GM12878 (cell line): ENCODE measurements around the gene GLB1L. TPM values are rescaled to one million over a fixed set of nuclear protein-coding genes. Genes with fewer than 3 reads are reported as not detected.

Experiments
- ATAC-seq: fragments of 200-7000 bp; cut with Tn5 transposase; 3 replicates; pipeline ENCODE4 v1.9.1; 2020; ENCODE audit warnings: mild to moderate bottlenecking, moderate library complexity
- BruUV-seq: library from RNA; stranded (reverse); fragments of 400-500 nt; replicated peaks from 2 replicates; lab custom pipeline; 2021; lab: Mats Ljungman, UMichigan
- CTCF ChIA-PET: fragments of 300-600 bp; sonication (Branson Sonifier 250); formaldehyde crosslinking; extraction: SDS; loops from one replicate; lab custom pipeline; 2021; ENCODE audit warnings: inconsistent platforms; lab: Yijun Ruan, JAX
- POLR2A ChIA-PET: fragments of 350-600 bp; formaldehyde crosslinking; extraction: SDS; loops from one replicate; lab custom pipeline; 2021; ENCODE audit warnings: inconsistent platforms; lab: Charles Lee
- RAD21 ChIA-PET: fragments of 300-600 bp; sonication (Branson Sonifier 250); formaldehyde crosslinking; loops from one replicate; lab custom pipeline; 2023; ENCODE audit warnings: antibody characterized with exemption; ENCODE audit not compliant: unreplicated experiment; lab: Charles Lee
- SMC1A ChIA-PET: fragments of 300-600 bp; sonication (Branson Sonifier 250); formaldehyde crosslinking; loops from one replicate; lab custom pipeline; 2023; ENCODE audit not compliant: unreplicated experiment, uncharacterized antibody; lab: Charles Lee
- DNase-seq: peaks from one replicate; pipeline ENCODE4 v3.0.0-alpha.2; 2011; ENCODE audit warnings: low read depth, low spot score
- FAIRE-seq: peaks from 3 replicates; lab custom pipeline; 2011; peaks lifted over from hg19 to GRCh38; lab: Jason Lieb, UNC
- H2AFZ ChIP-seq: 2 replicates; pipeline ENCODE4 v1.6.0; 2011; ENCODE audit warnings: low read depth, low read length, control low read depth; ENCODE audit not compliant: control insufficient read depth
- H3K27ac ChIP-seq: 2 replicates; pipeline ENCODE4 v1.5.1; 2011; ENCODE audit warnings: control low read depth; ENCODE audit not compliant: control insufficient read depth, insufficient read depth
- H3K27me3 ChIP-seq, 2 experiments: replicated peaks in 1 of 2; 2 replicates each; pipeline versions ENCODE4 v1.6.0 to v1.6.1; 2011; ENCODE audit warnings: low read length in 1 of 2; ENCODE audit not compliant: control insufficient read depth in 2 of 2, insufficient read depth in 2 of 2
- H3K36me3 ChIP-seq, 2 experiments: 2 replicates each; pipeline ENCODE4 v1.5.1; 2011; ENCODE audit warnings: low read length in 1 of 2; ENCODE audit not compliant: control insufficient read depth in 2 of 2, insufficient read depth in 2 of 2
- H3K4me1 ChIP-seq: 2 replicates; pipeline ENCODE4 v1.6.1; 2011; ENCODE audit warnings: mild to moderate bottlenecking, low read length, moderate library complexity, mixed read lengths; ENCODE audit not compliant: control insufficient read depth, insufficient read depth
- H3K4me2 ChIP-seq: 2 replicates; pipeline ENCODE4 v1.6.0; 2011; ENCODE audit warnings: control low read depth; ENCODE audit not compliant: control insufficient read depth, insufficient read depth
- H3K4me3 ChIP-seq: fragments of 200-600 bp; sonication (generic); 2 replicates; pipeline ENCODE4 v1.5.1; 2016
- H3K79me2 ChIP-seq: 2 replicates; pipeline ENCODE4 v1.6.0; 2011; ENCODE audit warnings: low read length; ENCODE audit not compliant: control insufficient read depth, insufficient read depth
- H3K9ac ChIP-seq: 2 replicates; pipeline ENCODE4 v1.8.0; 2011; ENCODE audit warnings: low read length, control low read depth, mixed read lengths; ENCODE audit not compliant: control insufficient read depth, insufficient read depth
- H3K9me3 ChIP-seq: replicated peaks from 3 replicates; pipeline ENCODE4 v1.5.1; 2011; ENCODE audit warnings: mild to moderate bottlenecking, low read length; ENCODE audit not compliant: control insufficient read depth, insufficient read depth
- H4K20me1 ChIP-seq: 2 replicates; pipeline ENCODE4 v1.6.0; 2011; ENCODE audit not compliant: control insufficient read depth, insufficient read depth
- CEBPZ ChIP-seq: fragments of 150-350 bp; IDR thresholded peaks from 2 replicates; pipeline ENCODE4 v1.6.1; 2016; ENCODE audit warnings: low read depth, low read length
- DPF2 ChIP-seq: fragments of 450-650 bp; IDR thresholded peaks from 2 replicates; pipeline ENCODE4 v1.6.1; 2017; ENCODE audit warnings: mild to moderate bottlenecking
- HDGF ChIP-seq: fragments of 450-650 bp; IDR thresholded peaks from 2 replicates; pipeline ENCODE4 v1.6.1; 2016; ENCODE audit warnings: antibody characterized with exemption
- KAT2A ChIP-seq: conservative IDR thresholded peaks from 2 replicates; pipeline ENCODE4 v1.6.1; 2011; ENCODE audit warnings: low read depth, low read length; ENCODE audit not compliant: control insufficient read depth
- RAD21 ChIP-seq: IDR thresholded peaks from 2 replicates; pipeline ENCODE4 v1.6.1; 2011; ENCODE audit warnings: mild to moderate bottlenecking, low read depth, low read length, moderate library complexity; ENCODE audit not compliant: insufficient read depth
- RUNX3 ChIP-seq: IDR thresholded peaks from 2 replicates; pipeline ENCODE4 v1.6.1; 2012; ENCODE audit warnings: low read length, inconsistent platforms
- SKIL ChIP-seq: fragments of 450-650 bp; IDR thresholded peaks from 2 replicates; pipeline ENCODE4 v1.6.1; 2017; ENCODE audit warnings: mild to moderate bottlenecking, low read depth, inconsistent platforms; ENCODE audit not compliant: poor library complexity, severe bottlenecking
- SREBF2 ChIP-seq: IDR thresholded peaks from 2 replicates; pipeline ENCODE4 v1.6.1; 2012; ENCODE audit warnings: mild to moderate bottlenecking, low read length
- TARDBP ChIP-seq: IDR thresholded peaks from 2 replicates; pipeline ENCODE4 v1.6.1; 2016; ENCODE audit warnings: borderline replicate concordance
- ZBTB4 ChIP-seq: fragments of 450-650 bp; formaldehyde crosslinking; IDR thresholded peaks from 2 replicates; pipeline ENCODE4 v1.4.0; 2022; ENCODE audit warnings: mild to moderate bottlenecking, moderate library complexity
- ZNF687 ChIP-seq: fragments of 450-650 bp; IDR thresholded peaks from 2 replicates; pipeline ENCODE4 v1.6.1; 2017; ENCODE audit warnings: mild to moderate bottlenecking, moderate library complexity
- WGBS: methylation state at CpG from one replicate; pipeline ENCODE4 v1.1.6; 2016; ENCODE audit warnings: low lambda C conversion rate; ENCODE audit not compliant: insufficient replicate concordance, insufficient coverage; ENCODE audit errors: missing lambda C conversion rate; 5-methylcytosine and 5-hydroxymethylcytosine counted together
- in situ Hi-C: fragments of 300-500 bp; cut with MboI; formaldehyde crosslinking; loops from 9 replicates; pipeline ENCODE4 v1.14.3; 2018; ENCODE audit warnings: mixed read lengths
- intact Hi-C: fragments of 100-400 bp; cut with micrococcal nuclease; formaldehyde crosslinking; loops from one replicate; pipeline ENCODE4 v1.14.2; 2022; ENCODE audit not compliant: unreplicated experiment
- polyA plus RNA-seq, 11 experiments: library from polyadenylated mRNA; depleted of rRNA in 4 of 11; unstranded in 6 of 11; stranded (reverse) in 5 of 11; fragments of >200 nt; fragmentation: Nextera tagmentation in 4 of 11; fragmentation: Illumina TruSeq in 1 of 11; extraction: Ambion mirVana in 4 of 11; extraction: Trizol in 1 of 11; gene quantifications; 1 replicate in 1 of 11; 2 replicates in 10 of 11; pipeline versions ENCODE4 v1.2.1 to v1.2.3, GENCODE V29; 2011 to 2016; ENCODE audit warnings: inconsistent platforms in 2 of 11, missing spikeins in 2 of 11, low read depth in 1 of 11
- total RNA-seq, 4 experiments: library from RNA; depleted of rRNA in 3 of 4; stranded (reverse); fragments of >200 nt in 3 of 4; fragmentation: Illumina TruSeq in 1 of 4; extraction: Trizol in 1 of 4; gene quantifications; 2 replicates each; pipeline versions ENCODE4 v1.2.1 to v1.2.3, GENCODE V29; 2013 to 2021

Gene GLB1L
- total and polyA plus RNA-seq, 10 of the 15 experiments (the other 5 are each of a cell fraction or from before 2014, with no cell fraction given): 0.29 to 4.6 (median 2.7) TPM

- Histone ChIP-seq H3K4me1 (peaks cover 8% of the 10 kb centered on the region), H2AFZ (no peak overlapping the region), H4K20me1 (no peaks in the 10 kb centered on the region), H3K79me2 (no peaks in the 10 kb centered on the region), H3K4me3 (no peak overlapping the region), H3K36me3 (no peaks in the 10 kb centered on the region), H3K27ac (no peak overlapping the region), H3K9ac (no peak overlapping the region), H3K4me2 (no peak overlapping the region), H3K9me3 (no peaks in the 10 kb centered on the region), H3K27me3 (peaks cover 0 to 3% of the 10 kb centered on the region in 2 experiments; a peak in 2 of 4 replicates)
- no peak for TF ChIP-seq CEBPZ
- TF ChIP-seq HDGF: no peak
- no peak for TF ChIP-seq ZBTB4 (CRISPR knock-in tag)
- no peak for TF ChIP-seq RAD21
- TF ChIP-seq RUNX3: no peak
- TF ChIP-seq SKIL: no peak
- TF ChIP-seq DPF2: no peak
- no peak for TF ChIP-seq ZNF687
- TF ChIP-seq TARDBP: no peak
- no peak for TF ChIP-seq KAT2A
- TF ChIP-seq SREBF2: no peak
- BruUV-seq: no TSS peak
- ATAC-seq (no peak), DNase-seq (no peak), FAIRE-seq (no peak)
- POLR2A ChIA-PET: interaction anchor here (0.8 to 3.7 kb wide), 3 partner anchors 12 to 133 kb away, joined by 4 to 15 read pairs (median 6); partner anchors contain the start of genes NHEJ1 and TUBA4B
- 80% methylated on average over 9 of the region's 9 CpGs for WGBS
- RAD21 ChIA-PET: interaction anchor here (1.6 to 6.5 kb wide), 3 partner anchors 14 to 43 kb away, joined by 5 to 78 read pairs (median 18); partner anchors contain the start of genes DNAJB2 and TUBA4A
- SMC1A ChIA-PET: interaction anchor here (1.3 to 6.0 kb wide), 3 partner anchors 13 to 138 kb away, joined by 3 to 96 read pairs (median 49); partner anchors contain the start of genes DNAJB2 and NHEJ1
- intact Hi-C loops (no loop called here), in situ Hi-C loops (no loop called here)
- CTCF ChIA-PET: interaction anchor here (0.9 to 6.7 kb wide), 4 partner anchors 14 to 133 kb away, joined by 3 to 257 read pairs (median 4); partner anchors contain the start of gene DNAJB2
Observed at GRCh38 chr2:219292616-219293015, 47.4 kb upstream of the GLB1L start.
